ENCODE measurements around the gene GALNT13.

The GALNT13 gene

GRCh38 chr2:153871231-153872221, at the start of gene GALNT13:
GALNT13 (plus strand) TSS chr2:153871922.
- peak; percentile 93 for DNase-seq

- DNase-seq = no peak
Measured at GRCh38 chr2:153823880-153824279, 47.8 kb upstream of the GALNT13 start.

- DNase-seq = no peak
Measured at GRCh38 chr2:153828335-153828734, 43.4 kb upstream of the GALNT13 start.

GRCh38 chr2:153834662-153835061, 37.1 kb upstream of the GALNT13 start:
- no peak for DNase-seq

GRCh38 chr2:153858250-153858649, 13.5 kb upstream of the GALNT13 start:
- DNase-seq = no peak

GRCh38 chr2:153864022-153864421, 7.7 kb upstream of the GALNT13 start:
- no peak for DNase-seq

- DNase-seq = no peak
Measured at GRCh38 chr2:153866595-153866994, 5.1 kb upstream of the GALNT13 start.

GRCh38 chr2:153870308-153870707, 1.4 kb upstream of the GALNT13 start:
- DNase-seq = peak; percentile 30

- DNase-seq = no peak
Measured at GRCh38 chr2:153872311-153873051, 759 bp downstream of the GALNT13 start.

GRCh38 chr2:153873052-153874048, 1.6 kb downstream of the GALNT13 start:
- no peak for DNase-seq

GRCh38 chr2:153875801-153876466, 4.2 kb downstream of the GALNT13 start:
- no peak for DNase-seq

GRCh38 chr2:153880926-153881325, 9.2 kb downstream of the GALNT13 start:
- DNase-seq = no peak

- no peak for DNase-seq
Measured at GRCh38 chr2:153886833-153887232, 15.1 kb downstream of the GALNT13 start.

GRCh38 chr2:153890576-153890975, 18.9 kb downstream of the GALNT13 start:
- no peak for DNase-seq

- DNase-seq = no peak
Measured at GRCh38 chr2:153891051-153891450, 19.3 kb downstream of the GALNT13 start.

- DNase-seq = no peak
Measured at GRCh38 chr2:153912798-153913396, 41.2 kb downstream of the GALNT13 start.

- DNase-seq = no peak
Measured at GRCh38 chr2:153917570-153917969, 45.8 kb downstream of the GALNT13 start.

GRCh38 chr2:153935511-153935910, 63.8 kb downstream of the GALNT13 start:
- no peak for DNase-seq

GRCh38 chr2:153939124-153939796, 67.5 kb downstream of the GALNT13 start:
- DNase-seq = no peak

GRCh38 chr2:153940511-153940910, 68.8 kb downstream of the GALNT13 start:
- no peak for DNase-seq

GRCh38 chr2:153944800-153945199, 73.1 kb downstream of the GALNT13 start:
- no peak for DNase-seq
